GM18907 (cell line): Measurements from ENCODE around the gene CTNS.

ENCODE experiments used
- ATAC-seq: cut with Tn5 transposase; IDR thresholded peaks from one replicate; pipeline ENCODE4 v1.9.1; 2021; ENCODE audit warnings: mild to moderate bottlenecking, moderate library complexity; ENCODE audit not compliant: unreplicated experiment

Gene CTNS

GRCh38 chr17:3708366-3708765 lies 71.8 kb downstream of the CTNS start:
- ATAC-seq = no peak

- peak; percentile 88 for ATAC-seq
These were observed 74.4 kb downstream of the CTNS start for GRCh38 chr17:3710951-3711383.
